ENCODE data around the gene CTPS1. TPM values are rescaled to one million over a fixed set of nuclear protein-coding genes. Genes with fewer than 3 reads are reported as not detected.

The CTPS1 gene
- total and polyA plus RNA-seq, 2 of the 13 experiments (the other 11 are each of a cell fraction or from before 2014, with no cell fraction given), result 9.6 to 42.8 TPM

DNA sequence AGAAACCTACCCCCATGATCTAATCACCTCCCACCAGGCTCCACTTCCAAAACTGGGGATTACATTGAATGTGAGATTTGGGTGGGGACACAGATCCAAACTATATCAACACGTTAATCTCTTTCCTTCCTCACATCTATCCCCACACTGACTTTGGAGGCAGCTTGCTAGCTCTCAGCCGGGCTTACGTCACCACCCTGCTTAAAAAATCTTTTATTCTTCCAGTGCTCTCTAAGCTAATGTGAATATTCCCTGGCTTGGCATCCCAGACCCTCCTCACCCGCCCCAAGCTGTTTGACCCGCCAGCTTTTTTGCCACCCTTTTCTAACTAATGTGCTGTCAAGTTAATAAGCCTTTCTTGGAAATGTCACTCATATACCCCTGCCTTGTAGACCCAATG lies 47.9 kb upstream of the CTPS1 start:
- H4K20me1 ChIP-seq (ENCODE audit: insufficient read depth, low read length), result no peaks in the 10 kb centered on the region
- no peak overlapping the region for H2AFZ ChIP-seq (ENCODE audit: low read length)
- WGBS (ENCODE audit: low lambda C conversion rate), result 69% methylated on average over 5 of the region's 5 CpGs
- H3K4me2 ChIP-seq (ENCODE audit: low read depth, low read length), result peak overlapping the region; percentile 32; the same call in 1 of the 2 replicates
- H3K9ac ChIP-seq (ENCODE audit: insufficient read depth, low read depth, low read length), result no peak overlapping the region
- no peaks in the 10 kb centered on the region for H3K27me3 ChIP-seq (ENCODE audit: control insufficient read depth in 1 of 2, insufficient read depth in 2 of 2, low read length in 2 of 2)
- H3K36me3 ChIP-seq (replicated peaks in 1 of 2; ENCODE audit: control insufficient read depth in 1 of 2, insufficient read depth in 2 of 2, low read length in 2 of 2), result no peaks in the 10 kb centered on the region
- POLR2A ChIA-PET, result interaction anchor here (1.0 to 1.2 kb wide), 2 partner anchors 21 to 78 kb away, joined by 3 read pairs; no protein-coding TSS in a partner anchor
- H3K9me3 ChIP-seq (ENCODE audit: low read length), result no peaks in the 10 kb centered on the region
- CTCF ChIA-PET (ENCODE audit: low intra/inter-chr PET ratio, low total read pairs), result no interaction called here
- no peak for ATAC-seq
- in situ Hi-C loops (cut with HindIII; ENCODE audit: extremely low pct_ligation_motif_present, low pct_unique_long_range_greater_than_20kb), result no loop called here
- no peak for TF ChIP-seq MXI1 (IDR thresholded peaks at IDR 0.05; ENCODE audit: borderline replicate concordance, low read depth, low read length)
- 0 out of 2 replicates have a peak, but pooled peaks have one; percentile 30 for TF ChIP-seq THAP7 (CRISPR knock-in tag; IDR thresholded peaks at IDR 0.05)
- no peak for FAIRE-seq
- no peaks in the 10 kb centered on the region for H3K79me2 ChIP-seq (ENCODE audit: insufficient read depth, low read length)
- no peak overlapping the region for H3K4me3 ChIP-seq (replicated peaks in 1 of 3; ENCODE audit: insufficient read depth in 1 of 3, low read depth in 2 of 3, low read length in 3 of 3)
- intact Hi-C loops (cut with micrococcal nuclease; ENCODE audit: unreplicated experiment), result no loop called here
- no peak overlapping the region for H3K27ac ChIP-seq (ENCODE audit: extremely low read length, insufficient read depth, low read length)
- no TSS peak for BruUV-seq (replicated peaks)
- no peak for DNase-seq (ENCODE audit: low spot score)
- peaks cover 57% of the 10 kb centered on the region for H3K4me1 ChIP-seq (ENCODE audit: insufficient read depth, low read length)

DNA sequence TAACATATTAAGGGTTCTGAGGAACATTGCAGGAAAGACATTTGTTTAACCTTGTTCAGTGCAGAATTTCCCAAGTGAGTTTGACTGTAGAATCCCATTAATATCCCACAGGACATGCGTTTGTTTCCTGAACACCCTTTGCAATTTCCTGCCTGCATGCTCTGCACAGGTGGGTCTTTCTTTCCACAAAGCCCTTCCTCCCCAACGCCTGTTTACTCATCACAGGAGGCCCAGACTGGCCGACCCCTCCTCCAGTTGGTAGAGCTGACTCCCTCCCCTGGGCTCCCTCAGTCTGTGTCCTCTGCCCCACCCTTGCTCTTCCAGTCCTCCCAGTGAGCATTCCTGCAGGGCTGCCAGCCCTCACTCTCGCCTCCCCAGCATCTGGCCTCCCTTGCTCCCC lies 47.5 kb upstream of the CTPS1 start:
- ATAC-seq, result peak; percentile 78
- intact Hi-C loops (cut with micrococcal nuclease; ENCODE audit: unreplicated experiment) (no loop called here), in situ Hi-C loops (cut with HindIII; ENCODE audit: extremely low pct_ligation_motif_present, low pct_unique_long_range_greater_than_20kb) (no loop called here)
- no peak for FAIRE-seq
- 1% methylated on average over 4 of the region's 4 CpGs for WGBS (ENCODE audit: low lambda C conversion rate)
- no peak overlapping the region for H2AFZ ChIP-seq (ENCODE audit: low read length)
- H3K4me1 ChIP-seq (ENCODE audit: insufficient read depth, low read length), result peaks cover 57% of the 10 kb centered on the region
- H3K4me3 ChIP-seq (replicated peaks in 1 of 3; ENCODE audit: insufficient read depth in 1 of 3, low read depth in 2 of 3, low read length in 3 of 3), result peak overlapping the region in 1 of 3 experiments; percentile 12; a peak in 1 of 6 replicates
- H3K4me2 ChIP-seq (ENCODE audit: low read depth, low read length), result peak overlapping the region; percentile 32
- ChIA-PET CTCF (ENCODE audit: low intra/inter-chr PET ratio, low total read pairs) (no interaction called here), POLR2A (interaction anchor here (1.0 to 1.3 kb wide), 3 partner anchors 21 to 79 kb away, joined by 3 to 5 read pairs (median 3); partner anchors contain the start of gene CITED4)
- H3K36me3 ChIP-seq (replicated peaks in 1 of 2; ENCODE audit: control insufficient read depth in 1 of 2, insufficient read depth in 2 of 2, low read length in 2 of 2), result no peaks in the 10 kb centered on the region
- H3K9me3 ChIP-seq (ENCODE audit: low read length), result no peaks in the 10 kb centered on the region
- H4K20me1 ChIP-seq (ENCODE audit: insufficient read depth, low read length), result no peaks in the 10 kb centered on the region
- no peaks in the 10 kb centered on the region for H3K79me2 ChIP-seq (ENCODE audit: insufficient read depth, low read length)
- H3K27me3 ChIP-seq (ENCODE audit: control insufficient read depth in 1 of 2, insufficient read depth in 2 of 2, low read length in 2 of 2), result no peaks in the 10 kb centered on the region
- H3K27ac ChIP-seq (ENCODE audit: extremely low read length, insufficient read depth, low read length), result no peak overlapping the region
- peak; percentile 52 for DNase-seq (ENCODE audit: low spot score)
- no TSS peak for BruUV-seq (replicated peaks)
- no peak overlapping the region for H3K9ac ChIP-seq (ENCODE audit: insufficient read depth, low read depth, low read length)
- no peak for TF ChIP-seq REL (CRISPR knock-in tag; conservative IDR thresholded peaks at IDR 0.05)
- 0 out of 2 replicates have a peak, but pooled peaks have one; percentile 20 for TF ChIP-seq ERF (CRISPR knock-in tag; IDR thresholded peaks at IDR 0.05)
- no peak for TF ChIP-seq RAD51 (IDR thresholded peaks at IDR 0.05; ENCODE audit: borderline replicate concordance)
- TF ChIP-seq ZNF570 (CRISPR knock-in tag; IDR thresholded peaks at IDR 0.05; ENCODE audit: borderline replicate concordance), result no peak
- no peak for TF ChIP-seq ZBTB26 (CRISPR knock-in tag; IDR thresholded peaks at IDR 0.05; ENCODE audit: borderline replicate concordance)
- no peak for TF ChIP-seq ZEB1 (IDR thresholded peaks at IDR 0.05; ENCODE audit: insufficient replicate concordance, low read depth)
